Activated CD8-positive, alpha-beta memory T cell treated with anti-CD3 and anti-CD28 coated beads, Interleukin-2, amount 50 U/mL, for 24 hours (primary cell): ENCODE measurements around the gene STK32C.
"Not testable (repeated sequence)": the region's sequence is repeated elsewhere in the genome, so short reads cannot be mapped to it uniquely, and the experiment has no call there.

Source experiments
- DNase-seq: peaks from one replicate; pipeline ENCODE4 v3.0.0-alpha.2; 2020; ENCODE audit errors: extremely low read depth

STK32C gene

DNA sequence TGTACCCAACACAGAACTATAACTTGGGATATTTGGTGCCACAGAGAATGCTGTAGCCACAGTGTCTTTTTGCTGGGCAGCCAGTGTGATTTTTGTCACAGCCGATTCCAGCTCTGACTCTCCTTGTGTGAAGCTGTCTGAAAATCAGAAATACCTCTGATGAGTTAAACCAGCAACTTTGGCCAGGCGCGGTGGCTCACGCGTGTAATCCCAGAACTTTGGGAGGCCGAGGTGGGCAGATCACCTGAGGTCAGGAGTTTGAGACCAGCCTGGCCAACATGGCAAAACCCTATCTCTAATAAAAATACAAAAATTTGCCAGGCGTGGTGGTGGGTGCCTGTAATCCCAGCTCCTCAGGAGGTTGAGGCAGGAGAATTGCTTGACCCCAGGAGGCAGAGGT lies 30.1 kb upstream of the STK32C start:
- not testable (repeated sequence) for DNase-seq

DNA sequence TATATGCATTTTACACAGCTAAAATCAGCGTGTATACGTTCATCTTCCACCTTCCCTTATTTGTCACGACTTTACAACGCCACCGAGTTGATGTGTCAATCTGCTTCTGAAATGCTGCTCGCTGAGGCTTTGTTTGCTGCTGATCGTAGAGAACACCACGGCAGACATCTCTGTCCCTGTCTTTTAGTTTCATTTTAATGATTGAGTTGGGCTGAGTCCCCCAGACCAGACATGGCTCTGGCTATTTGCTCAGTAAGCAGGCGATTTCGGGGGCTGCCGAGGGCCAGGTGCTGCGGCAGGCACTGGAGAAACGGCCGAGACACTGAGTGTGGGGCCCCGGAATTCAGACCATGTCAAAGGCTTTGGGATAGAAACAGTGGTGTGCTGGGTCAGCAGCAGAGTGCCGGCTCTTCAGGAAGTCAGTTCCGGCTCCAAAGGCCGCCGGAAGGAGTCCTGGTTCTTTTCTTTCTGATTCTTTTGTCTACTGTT lies 29.2 kb upstream of the STK32C start:
- no peak for DNase-seq

GRCh38 chr10:132336064-132336746 lies 28.5 kb upstream of the STK32C start:
- DNase-seq: no peak

- no peak for DNase-seq
Observed at GRCh38 chr10:132335189-132336063, 27.7 kb upstream of the STK32C start.

GRCh38 chr10:132334631-132335188 lies 27.0 kb upstream of the STK32C start:
- no peak for DNase-seq

DNA sequence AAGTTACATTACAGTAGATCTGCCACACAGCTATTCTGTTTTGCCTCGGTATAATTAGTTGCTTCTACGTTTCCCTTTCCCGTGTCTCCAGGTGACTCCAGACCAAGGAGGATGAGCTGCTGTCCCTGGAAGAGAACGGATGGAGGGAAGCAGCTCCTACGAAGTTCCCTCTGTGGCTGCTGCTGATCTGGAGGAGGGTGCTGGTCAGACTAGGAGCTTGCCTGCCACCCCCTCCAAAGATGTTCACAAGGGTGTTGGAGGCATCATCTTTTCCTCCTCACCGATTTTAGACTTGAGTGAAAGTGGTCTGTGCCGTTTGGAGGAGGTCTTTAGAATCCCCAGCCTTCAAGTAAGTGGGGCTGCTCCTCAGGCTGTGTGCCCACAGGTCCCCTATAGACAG lies 25.6 kb upstream of the STK32C start:
- no peak for DNase-seq

DNA sequence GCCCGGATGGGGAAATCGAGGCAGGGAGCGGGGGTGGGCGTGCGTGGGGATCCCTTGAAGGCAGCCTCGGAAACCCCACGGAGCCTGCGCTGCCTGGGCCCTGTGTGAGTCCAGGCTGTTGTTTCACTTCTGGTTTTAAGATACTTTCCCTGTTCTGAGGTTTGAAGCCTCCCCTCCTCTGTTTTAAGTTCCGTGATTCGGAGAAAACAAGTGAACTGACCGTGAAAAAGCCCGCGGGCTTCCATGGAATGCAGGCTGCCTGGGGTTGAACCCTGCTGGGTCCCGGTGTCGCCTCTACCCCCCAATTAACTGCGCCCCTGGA lies 24.6 kb upstream of the STK32C start:
- DNase-seq: no peak

DNA sequence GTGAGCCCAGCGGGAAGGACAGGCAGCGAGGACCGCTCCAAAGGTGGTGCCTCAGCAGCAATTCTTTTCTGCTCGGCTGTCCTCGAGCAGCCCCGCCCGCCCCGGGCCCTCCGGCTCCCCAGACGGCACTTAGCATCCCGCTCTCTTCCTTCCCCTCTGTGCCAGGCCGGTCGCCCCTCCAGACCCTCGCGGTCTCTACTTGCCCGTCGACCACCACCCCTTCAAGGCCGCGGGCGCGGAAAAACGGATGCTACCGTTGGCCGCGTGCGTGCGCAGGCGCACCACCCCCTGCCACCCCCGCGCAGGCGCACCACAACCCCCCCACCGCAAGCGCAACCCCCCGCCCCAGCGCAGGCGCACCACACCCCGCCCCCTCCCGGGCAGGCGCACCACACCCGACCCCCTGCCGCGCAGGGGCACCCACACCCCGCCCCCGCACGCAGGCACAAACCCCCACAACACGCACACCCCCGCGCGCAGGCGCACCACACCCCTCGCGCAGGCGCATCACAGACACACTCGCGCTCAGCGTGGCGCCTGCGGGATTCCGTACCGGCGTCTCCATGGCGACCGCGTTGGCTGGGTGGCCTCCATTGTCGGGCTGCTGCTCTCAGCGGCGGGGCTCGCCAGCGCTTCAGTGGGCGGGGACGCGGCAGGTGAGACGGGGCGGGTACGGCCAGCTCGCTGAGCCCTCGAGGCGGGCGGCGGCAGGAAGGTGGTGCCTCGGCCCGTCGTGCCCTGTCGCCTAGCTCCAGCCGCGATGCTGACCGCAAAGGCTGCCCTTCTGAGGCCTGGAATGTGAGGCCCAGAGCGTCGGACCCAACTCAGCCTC lies 24.1 kb upstream of the STK32C start, which contains the start of gene LRRC27:
TSS of gene LRRC27 (plus strand) at position 593 of the 832 bp plus-strand sequence. CDS start 1,332 bp downstream, outside the sequence.
- peak; percentile 95 for DNase-seq

- no peak for DNase-seq
Observed at GRCh38 chr10:132330486-132330833, 22.7 kb upstream of the STK32C start.

DNA sequence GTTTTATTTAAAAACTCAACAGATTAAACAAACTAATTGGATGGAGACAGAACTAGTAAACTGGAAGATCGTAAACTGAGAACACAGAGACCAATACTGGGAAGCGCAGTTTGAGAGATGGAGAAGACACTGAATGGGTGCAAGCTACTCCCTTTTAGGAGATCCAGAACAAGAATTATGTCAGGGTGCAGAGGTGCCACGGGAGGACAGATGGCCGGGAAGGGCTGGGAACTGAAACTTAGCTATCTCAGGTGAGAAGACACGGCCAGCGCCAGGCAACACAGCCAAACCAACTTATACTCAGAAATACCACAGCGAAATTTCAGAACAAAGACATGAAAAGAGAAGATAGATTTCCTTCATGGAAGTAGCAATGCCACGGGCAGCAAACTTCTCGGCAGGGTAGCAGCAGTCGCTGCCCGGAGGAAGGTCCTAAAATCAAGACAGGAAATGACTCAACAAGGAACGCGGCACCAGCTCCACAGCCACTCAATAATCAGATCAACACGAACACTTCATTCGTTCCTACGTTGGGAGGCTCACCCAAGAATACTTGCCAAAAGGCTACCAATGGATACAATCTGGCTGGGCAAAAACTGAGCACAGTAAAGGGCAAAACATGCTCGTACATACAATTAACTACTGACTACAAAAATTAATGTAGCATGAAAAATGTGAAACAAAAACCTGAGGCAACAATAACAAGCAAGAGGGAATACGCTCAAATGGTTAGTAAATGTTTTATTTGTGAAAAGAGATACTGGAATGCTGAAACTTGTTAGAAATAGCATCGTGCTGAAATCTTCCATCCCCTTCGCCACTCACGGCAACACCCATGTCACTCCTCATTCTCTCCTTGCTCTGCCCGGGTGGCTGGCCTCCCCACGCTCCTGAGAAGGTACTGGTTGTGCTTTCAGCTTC lies 22.1 kb upstream of the STK32C start:
- DNase-seq: no peak

DNA sequence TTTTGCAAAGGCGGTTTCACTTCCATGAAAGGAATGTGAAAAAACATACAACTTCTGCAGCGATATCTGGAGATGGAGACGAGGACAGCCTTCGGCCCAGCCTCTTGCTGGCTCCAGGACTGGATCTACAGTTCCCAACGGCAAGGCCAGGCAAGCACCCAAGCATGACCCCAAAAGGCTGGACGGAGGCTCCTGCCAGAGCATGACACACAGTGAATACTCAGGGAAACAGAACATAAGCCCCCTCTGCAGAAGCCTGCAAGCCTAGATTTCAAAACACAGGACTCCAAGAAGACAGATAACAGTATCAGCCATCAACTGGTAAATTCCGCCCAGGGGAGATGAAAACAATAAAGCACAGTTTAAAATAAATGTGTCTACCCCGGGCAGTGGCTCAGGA lies 21.0 kb upstream of the STK32C start:
- DNase-seq: no peak

- no peak for DNase-seq
Observed at GRCh38 chr10:132328106-132328505, 20.4 kb upstream of the STK32C start.

- DNase-seq: no peak
Observed at GRCh38 chr10:132326925-132327324, 19.2 kb upstream of the STK32C start.

DNA sequence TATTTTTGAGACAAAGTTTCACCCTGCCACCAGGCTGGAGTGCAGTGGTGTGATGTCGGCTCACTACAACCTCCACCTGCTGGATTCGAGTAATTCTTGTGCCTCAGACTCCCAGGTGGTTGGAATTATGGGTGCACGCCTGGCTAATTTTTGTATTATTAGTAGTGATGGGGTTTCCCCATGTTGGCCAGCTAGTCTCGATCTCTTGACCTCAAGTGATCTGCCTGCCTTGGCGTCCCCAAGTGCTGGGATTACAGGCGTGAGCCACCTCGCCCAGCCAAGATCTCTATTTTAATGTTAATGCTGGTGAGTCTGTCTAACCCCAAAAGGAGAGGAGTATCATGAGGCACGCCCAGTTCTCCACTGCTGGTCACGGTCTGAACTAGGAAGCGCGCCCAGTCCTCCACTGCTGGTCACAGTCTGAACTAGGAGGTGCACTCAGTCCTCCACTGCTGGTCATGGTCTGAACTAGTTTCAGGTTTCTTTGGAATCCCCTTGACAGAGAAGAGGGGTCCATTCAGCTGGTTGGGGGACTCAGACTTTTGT lies 18.7 kb upstream of the STK32C start:
- DNase-seq: no peak

GRCh38 chr10:132324186-132324585 lies 16.4 kb upstream of the STK32C start:
- no peak for DNase-seq

GRCh38 chr10:132322586-132323048 lies 14.9 kb upstream of the STK32C start:
- DNase-seq: no peak

DNA sequence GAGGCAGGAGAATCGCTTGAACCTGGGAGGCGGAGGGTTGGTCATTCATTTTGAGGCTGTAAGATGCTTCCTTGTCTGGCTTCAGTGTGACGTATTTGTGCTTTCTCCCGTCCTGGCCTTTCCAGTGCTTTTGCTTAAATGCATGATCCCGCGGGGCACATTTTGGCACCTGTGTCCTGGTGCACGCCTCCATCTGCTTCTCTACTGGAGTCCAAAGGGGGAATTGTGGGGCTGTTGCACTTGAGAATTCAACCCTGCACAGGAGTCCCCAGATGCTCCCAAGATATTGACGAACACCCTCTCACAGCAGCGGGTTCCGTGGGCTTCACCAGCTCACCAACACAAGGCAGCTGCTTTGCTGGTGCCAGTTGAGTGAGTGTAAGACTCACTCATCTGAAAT lies 14.0 kb upstream of the STK32C start:
- DNase-seq: no peak

GRCh38 chr10:132320654-132321469 lies 13.1 kb upstream of the STK32C start:
- no peak for DNase-seq

DNA sequence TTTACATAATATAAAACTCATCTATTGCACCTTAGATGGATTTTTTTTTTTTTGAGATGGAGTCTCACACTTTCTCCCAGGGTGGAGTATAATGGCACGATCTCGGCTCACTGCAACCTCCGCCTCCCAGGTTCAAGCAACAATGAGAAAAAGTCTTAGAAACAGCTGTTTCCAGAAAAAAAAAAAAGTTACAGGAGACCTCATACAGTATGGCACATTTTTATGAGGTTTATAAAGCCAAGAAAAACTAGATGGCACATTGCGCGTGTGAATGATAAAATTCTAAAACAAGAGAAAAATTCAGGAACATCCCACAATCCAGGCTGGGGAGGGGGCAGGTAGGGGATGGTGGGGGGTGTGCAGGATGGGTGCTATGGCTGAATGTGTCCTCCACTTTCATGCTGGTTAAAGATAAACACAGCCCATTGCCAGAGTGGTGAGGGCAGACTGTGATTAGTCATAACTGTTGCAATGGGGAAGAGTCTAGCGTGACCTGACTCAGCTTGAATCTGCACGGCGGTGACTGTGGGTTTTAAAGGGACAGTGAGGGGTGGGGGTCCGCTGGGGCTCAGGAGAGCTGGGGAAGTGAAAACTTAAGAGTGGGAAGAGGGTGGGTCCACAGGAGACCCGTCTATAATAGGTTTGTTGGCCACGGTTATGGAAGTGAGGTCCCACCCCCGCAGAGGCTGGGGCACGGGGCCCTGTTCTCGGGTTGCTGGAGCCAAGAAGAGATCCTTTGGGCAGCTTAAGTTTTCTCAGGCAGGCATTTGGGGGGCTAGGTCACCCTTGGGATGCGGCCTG lies 12.3 kb upstream of the STK32C start:
- DNase-seq: no peak
